VCaP (cell line): ENCODE data around the gene BCHE.

Source experiments
- H3K27ac ChIP-seq: fragments of 450-650 bp; 2 replicates; pipeline ENCODE4 v1.5.1; 2017
- CTCF ChIP-seq: fragments of 450-650 bp; conservative IDR thresholded peaks from 2 replicates; pipeline ENCODE4 v1.5.1; 2017; ENCODE audit warnings: mild to moderate bottlenecking, moderate library complexity

BCHE gene

GRCh38 chr3:165778456-165778855 lies 58.8 kb downstream of the BCHE start:
- H3K27ac ChIP-seq = no peak overlapping the region
- TF ChIP-seq CTCF = no peak

GRCh38 chr3:165775824-165776223 lies 61.4 kb downstream of the BCHE start:
- TF ChIP-seq CTCF = no peak
- no peak overlapping the region for H3K27ac ChIP-seq

GRCh38 chr3:165770781-165771180 lies 66.4 kb downstream of the BCHE start:
- H3K27ac ChIP-seq = no peak overlapping the region
- no peak for TF ChIP-seq CTCF

- no peak for TF ChIP-seq CTCF
- no peak overlapping the region for H3K27ac ChIP-seq
Observed at GRCh38 chr3:165768680-165769079, 68.5 kb downstream of the BCHE start.

GRCh38 chr3:165759041-165759440 lies 78.2 kb downstream of the BCHE start:
- H3K27ac ChIP-seq = no peak overlapping the region

GRCh38 chr3:165755571-165755970 lies 81.7 kb downstream of the BCHE start:
- H3K27ac ChIP-seq = peak overlapping the region; percentile 69
- no peak for TF ChIP-seq CTCF

More at GRCh38 chr3:165759041-165759440, 78.2 kb downstream of the BCHE start:
- TF ChIP-seq CTCF = no peak

GRCh38 chr3:165754219-165755007 lies 82.8 kb downstream of the BCHE start:
- no peak for TF ChIP-seq CTCF
- peak overlapping the region; percentile 69 for H3K27ac ChIP-seq
